H9 (cell line): ENCODE results near the gene CD300LG. TPM values are rescaled to one million over a fixed set of nuclear protein-coding genes. Genes with fewer than 3 reads are reported as not detected.

Source experiments
- DNase-seq: peaks from one replicate; pipeline ENCODE4 v3.0.0-alpha.2; 2017
- H2AFZ ChIP-seq: one replicate; pipeline ENCODE4 v1.6.1; 2013; ENCODE audit warnings: mild to moderate bottlenecking, low read length, control low read depth, moderate library complexity
- H2AK5ac ChIP-seq: 2 replicates; pipeline ENCODE4 v1.6.1; 2013; ENCODE audit warnings: low read length, control low read depth, mixed read lengths; ENCODE audit not compliant: insufficient read length
- H2BK120ac ChIP-seq: one replicate; pipeline ENCODE4 v1.6.1; 2013; ENCODE audit warnings: low read depth, mild to moderate bottlenecking, low read length, control low read depth, inconsistent platforms; ENCODE audit not compliant: poor library complexity, severe bottlenecking
- H2BK12ac ChIP-seq: 2 replicates; pipeline ENCODE4 v1.6.1; 2013; ENCODE audit warnings: low read length, control low read depth, mixed read lengths, low read depth; ENCODE audit not compliant: insufficient read length
- H2BK15ac ChIP-seq: 2 replicates; pipeline ENCODE4 v1.6.1; 2013; ENCODE audit warnings: low read depth, low read length, control low read depth
- H2BK20ac ChIP-seq: one replicate; pipeline ENCODE4 v1.6.1; 2013; ENCODE audit warnings: low read depth, mild to moderate bottlenecking, low read length, control low read depth, inconsistent platforms; ENCODE audit not compliant: poor library complexity, severe bottlenecking
- H2BK5ac ChIP-seq: 2 replicates; pipeline ENCODE4 v1.6.1; 2013; ENCODE audit warnings: low read length, control low read depth, mixed read lengths; ENCODE audit not compliant: insufficient read length
- H3K14ac ChIP-seq: 2 replicates; pipeline ENCODE4 v1.6.1; 2013; ENCODE audit warnings: low read length, control low read depth; ENCODE audit not compliant: insufficient read depth
- H3K18ac ChIP-seq: 2 replicates; pipeline ENCODE4 v1.6.1; 2013; ENCODE audit warnings: low read depth, mild to moderate bottlenecking, mixed read lengths, low read length, control low read depth; ENCODE audit not compliant: insufficient read length
- H3K23ac ChIP-seq: 2 replicates; pipeline ENCODE4 v1.6.1; 2013; ENCODE audit warnings: low read length, control low read depth, mixed read lengths, low read depth; ENCODE audit not compliant: insufficient read length
- H3K23me2 ChIP-seq: 2 replicates; pipeline ENCODE4 v1.6.1; 2013; ENCODE audit warnings: low read depth, mild to moderate bottlenecking, mixed read lengths, low read length, control low read depth; ENCODE audit not compliant: insufficient read length, poor library complexity, severe bottlenecking
- H3K27ac ChIP-seq: 2 replicates; pipeline ENCODE4 v1.5.1; 2013; ENCODE audit warnings: low read length, control low read depth, mixed read lengths, low read depth; ENCODE audit not compliant: insufficient read length
- H3K27me3 ChIP-seq: 2 replicates; pipeline ENCODE4 v1.6.1; 2013; ENCODE audit warnings: low read length, control low read depth, inconsistent platforms; ENCODE audit not compliant: insufficient read depth
- H3K4ac ChIP-seq: 2 replicates; pipeline ENCODE4 v1.6.1; 2013; ENCODE audit warnings: low read depth, mild to moderate bottlenecking, control low read depth, inconsistent platforms, low read length, moderate library complexity
- H3K4me1 ChIP-seq: 2 replicates; pipeline ENCODE4 v1.6.1; 2013; ENCODE audit warnings: low read length, control low read depth, inconsistent platforms; ENCODE audit not compliant: insufficient read depth
- H3K4me2 ChIP-seq: 2 replicates; pipeline ENCODE4 v1.6.1; 2013; ENCODE audit warnings: low read length, control low read depth, mixed read lengths; ENCODE audit not compliant: insufficient read length, insufficient read depth
- H3K56ac ChIP-seq: 2 replicates; pipeline ENCODE4 v1.6.1; 2013; ENCODE audit warnings: low read depth, mild to moderate bottlenecking, mixed read lengths, low read length, control low read depth; ENCODE audit not compliant: insufficient read length
- H3K79me1 ChIP-seq: 2 replicates; pipeline ENCODE4 v1.6.1; 2013; ENCODE audit warnings: low read depth, mild to moderate bottlenecking, moderate library complexity, low read length, control low read depth, inconsistent platforms; ENCODE audit not compliant: insufficient read depth, poor library complexity, severe bottlenecking
- H3K79me2 ChIP-seq: 2 replicates; pipeline ENCODE4 v1.6.1; 2013; ENCODE audit warnings: low read length, control low read depth, inconsistent platforms; ENCODE audit not compliant: insufficient read depth
- H3K9ac ChIP-seq: 2 replicates; pipeline ENCODE4 v1.6.1; 2013; ENCODE audit warnings: low read length, control low read depth, mixed read lengths; ENCODE audit not compliant: insufficient read length; ENCODE audit errors: extremely low read depth
- H3K9me3 ChIP-seq: one replicate; pipeline ENCODE4 v1.6.1; 2013; ENCODE audit warnings: low read depth, low read length, inconsistent platforms; ENCODE audit not compliant: control insufficient read depth
- H3T11ph ChIP-seq: one replicate; pipeline ENCODE4 v1.6.1; 2013; ENCODE audit warnings: mild to moderate bottlenecking, low read length, control low read depth, inconsistent platforms
- H4K20me1 ChIP-seq: one replicate; pipeline ENCODE4 v1.6.1; 2013; ENCODE audit not compliant: control insufficient read depth, insufficient read length, insufficient read depth
- H4K5ac ChIP-seq: 2 replicates; pipeline ENCODE4 v1.6.1; 2013; ENCODE audit warnings: low read depth, mild to moderate bottlenecking, mixed read lengths, low read length, control low read depth; ENCODE audit not compliant: insufficient read length
- H4K8ac ChIP-seq: replicated peaks from 2 replicates; pipeline ENCODE4 v1.6.1; 2013; ENCODE audit warnings: low read length, control low read depth, mixed read lengths, low read depth; ENCODE audit not compliant: insufficient read length
- H4K91ac ChIP-seq: 2 replicates; pipeline ENCODE4 v1.6.1; 2013; ENCODE audit warnings: low read depth, mild to moderate bottlenecking, moderate library complexity, mixed read lengths, low read length, control low read depth; ENCODE audit not compliant: insufficient read length
- H3K27ac Mint-ChIP-seq, 3 experiments: 2 replicates in 2 of 3; 3 replicates in 1 of 3; pipeline ENCODE4 v1.8.0; 2020 to 2021; ENCODE audit warnings: mixed read lengths in 3 of 3, mild to moderate bottlenecking in 1 of 3, moderate library complexity in 1 of 3
- H3K27me3 Mint-ChIP-seq: 2 replicates; pipeline ENCODE4 v1.8.0; 2021; ENCODE audit warnings: low read depth, mild to moderate bottlenecking, moderate library complexity, mixed read lengths
- H3K36me3 Mint-ChIP-seq, 3 experiments: 2 replicates in 2 of 3; 3 replicates in 1 of 3; pipeline ENCODE4 v1.8.0; 2020 to 2021; ENCODE audit warnings: low read depth in 3 of 3, mixed read lengths in 3 of 3; ENCODE audit not compliant: insufficient read depth in 1 of 3
- H3K4me1 Mint-ChIP-seq, 2 experiments: 2 replicates each; pipeline ENCODE4 v1.8.0; 2020; ENCODE audit warnings: mixed read lengths in 2 of 2
- H3K4me3 Mint-ChIP-seq, 2 experiments: 2 replicates in 1 of 2; 3 replicates in 1 of 2; pipeline ENCODE4 v1.8.0; 2020 to 2021; ENCODE audit warnings: mild to moderate bottlenecking in 2 of 2, mixed read lengths in 2 of 2, moderate library complexity in 1 of 2
- H3K9me3 Mint-ChIP-seq, 2 experiments: 2 replicates in 1 of 2; 3 replicates in 1 of 2; pipeline ENCODE4 v1.8.0; 2020; ENCODE audit warnings: mild to moderate bottlenecking in 2 of 2, mixed read lengths in 2 of 2, moderate library complexity in 1 of 2
- CTCF ChIP-seq: fragments of 200-600 bp; sonication (generic); conservative IDR thresholded peaks from 3 replicates; pipeline ENCODE4 v1.8.0; 2021; ENCODE audit warnings: antibody characterized with exemption, mild to moderate bottlenecking
- WGBS: extraction: QIAGEN DNeasy Blood & Tissue Kit; methylation state at CpG from one replicate; pipeline ENCODE4 v1.1.7; 2013; ENCODE audit warnings: missing lambda C conversion rate, low lambda C conversion rate, mixed read lengths; ENCODE audit not compliant: insufficient read length; ENCODE audit errors: extremely low coverage; 5-methylcytosine and 5-hydroxymethylcytosine counted together
- total RNA-seq: library from RNA; stranded (reverse); gene quantifications from 2 replicates; pipeline ENCODE4 v1.2.1, GENCODE V29; 2021

Gene CD300LG
- total RNA-seq, 1 experiment from 2014 or later = not detected

DNA sequence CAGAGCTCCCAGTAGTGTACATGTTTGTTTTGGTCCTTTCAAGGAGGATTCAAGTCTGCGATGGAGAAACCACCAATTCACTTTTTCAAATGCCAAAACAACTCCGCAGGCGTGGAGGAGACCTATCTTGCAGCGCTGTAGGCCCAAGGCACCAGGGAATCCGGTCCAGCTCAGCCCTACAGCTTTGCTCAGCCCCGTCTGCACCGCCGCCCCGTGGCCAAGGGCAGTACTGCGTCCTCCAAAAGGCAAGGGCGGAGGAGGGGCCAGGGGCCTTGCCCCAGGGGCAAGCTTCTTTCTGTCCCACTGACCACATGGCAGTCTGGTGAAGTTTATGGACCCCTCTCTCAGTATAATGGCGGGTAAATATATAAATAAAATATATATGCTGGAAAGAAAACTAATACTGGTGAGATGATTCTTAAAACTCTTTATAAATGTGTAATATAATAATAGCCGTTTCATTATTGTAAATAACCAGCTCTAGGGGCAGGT lies 709 bp upstream of the CD300LG start:
- no peak overlapping the region for H3K4me2 ChIP-seq
- Mint-ChIP-seq H3K4me1 (peaks cover 13 to 19% of the 10 kb centered on the region in 2 experiments), H3K27ac (no peak overlapping the region)

More for the DNA sequence above, 709 bp upstream of the CD300LG start:
- Histone ChIP-seq H2BK12ac (no peak overlapping the region), H4K8ac (no peak overlapping the region), H3K56ac (no peak overlapping the region), H2BK5ac (no peak overlapping the region), H4K5ac (no peak overlapping the region), H2BK120ac (no peak overlapping the region), H3K9me3 (no peaks in the 10 kb centered on the region), H3T11ph (no peak overlapping the region), H3K9ac (no peak overlapping the region), H3K27ac (no peak overlapping the region), H3K23ac (no peak overlapping the region), H3K18ac (no peak overlapping the region), H3K27me3 (no peaks in the 10 kb centered on the region; the same call in 1 of the 2 replicates), H3K4ac (no peak overlapping the region), H3K14ac (no peak overlapping the region), H3K23me2 (no peaks in the 10 kb centered on the region), H3K79me1 (no peaks in the 10 kb centered on the region), H2AFZ (no peak overlapping the region), H4K91ac (no peak overlapping the region), H2BK20ac (no peak overlapping the region), H2AK5ac (no peak overlapping the region), H4K20me1 (no peaks in the 10 kb centered on the region), H3K79me2 (no peaks in the 10 kb centered on the region), H2BK15ac (no peak overlapping the region), H3K4me1 (peaks cover 4% of the 10 kb centered on the region)
- no CpG with 5 or more reads among the region's 13 CpGs for WGBS
- DNase-seq = peak; percentile 95
- peak; percentile 97 for TF ChIP-seq CTCF
- Mint-ChIP-seq H3K36me3 (no peaks in the 10 kb centered on the region), H3K27me3 (peaks cover 8% of the 10 kb centered on the region), H3K4me3 (no peak overlapping the region), H3K9me3 (no peaks in the 10 kb centered on the region; a peak in 1 of 5 replicates)
